Measurements from ENCODE around the gene ISG15.

Gene ISG15

DNA sequence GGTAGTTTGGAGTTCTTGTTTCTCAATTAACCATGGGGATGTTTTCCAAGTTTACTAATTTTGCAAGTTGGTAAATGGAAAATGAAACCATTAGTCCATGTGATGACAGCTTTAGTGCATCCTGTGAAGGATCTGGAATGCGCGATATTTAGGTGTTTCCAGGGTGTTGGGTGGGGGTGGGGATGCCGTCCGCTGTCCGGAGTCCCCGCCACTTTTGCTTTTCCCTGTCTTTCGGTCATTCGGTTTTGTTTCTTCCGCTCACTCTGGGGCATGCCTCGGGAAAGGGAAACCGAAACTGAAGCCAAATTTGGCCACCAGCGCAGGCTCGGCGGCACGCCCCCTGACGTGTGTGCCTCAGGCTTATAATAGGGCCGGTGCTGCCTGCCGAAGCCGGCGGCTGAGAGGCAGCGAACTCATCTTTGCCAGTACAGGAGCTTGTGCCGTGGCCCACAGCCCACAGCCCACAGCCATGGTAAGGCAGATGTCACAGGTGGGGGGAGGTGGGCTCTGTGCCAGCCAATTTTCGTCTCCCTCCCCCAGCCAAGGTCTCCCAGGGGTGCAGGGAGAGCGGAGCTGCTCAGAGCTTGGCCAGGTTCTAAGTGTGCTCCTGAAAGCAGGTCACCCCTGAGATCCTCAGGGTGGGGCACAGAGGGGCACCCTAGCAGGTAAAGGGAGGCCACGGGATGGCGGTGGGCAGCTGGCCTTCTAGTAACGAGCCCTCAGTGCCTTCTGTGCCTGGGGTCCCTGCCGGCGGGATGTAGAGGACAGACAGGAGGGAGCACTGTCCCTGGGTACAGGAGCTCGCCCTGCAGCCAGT lies at the start of gene ISG15:
ISG15 (plus strand) TSS at position 393 of the 817 bp plus-strand sequence; CDS start at position 470, 77 bp downstream.
- DNase-seq = peak; percentile 89

DNA sequence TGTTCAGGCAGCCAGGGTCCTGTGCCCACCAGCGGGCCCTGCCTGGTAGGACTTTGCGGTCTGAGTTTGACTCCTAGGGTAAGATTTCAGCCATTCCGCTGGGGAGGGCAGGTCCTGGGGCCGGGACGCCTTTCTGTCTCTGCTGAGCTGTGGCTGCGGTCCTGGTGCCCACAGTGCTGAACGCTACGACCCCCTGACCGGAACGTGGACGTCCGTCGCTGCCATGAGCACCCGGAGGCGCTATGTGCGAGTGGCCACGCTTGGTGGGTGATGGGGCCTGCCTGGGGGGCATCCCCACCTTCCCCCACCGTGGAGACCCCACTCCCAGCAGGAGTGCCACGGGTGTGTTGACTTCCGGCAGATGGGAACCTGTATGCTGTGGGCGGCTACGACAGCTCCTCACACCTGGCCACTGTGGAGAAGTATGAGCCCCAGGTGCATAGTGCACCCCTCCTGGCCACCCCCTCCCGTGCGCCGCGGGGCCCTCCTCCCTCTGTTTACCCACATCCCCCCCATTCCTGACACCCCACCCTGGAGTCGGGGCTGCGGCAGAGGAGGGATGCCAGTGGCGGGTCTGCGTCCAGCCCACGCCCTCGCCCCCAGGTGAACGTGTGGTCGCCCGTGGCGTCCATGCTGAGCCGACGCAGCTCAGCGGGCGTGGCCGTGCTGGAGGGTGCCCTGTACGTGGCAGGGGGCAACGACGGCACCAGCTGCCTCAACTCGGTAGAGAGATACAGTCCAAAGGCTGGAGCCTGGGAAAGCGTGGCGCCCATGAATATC lies 49.4 kb upstream of the ISG15 start:
- no peak for DNase-seq

- DNase-seq = no peak
Measured at GRCh38 chr1:964691-965525, 48.4 kb upstream of the ISG15 start.

DNA sequence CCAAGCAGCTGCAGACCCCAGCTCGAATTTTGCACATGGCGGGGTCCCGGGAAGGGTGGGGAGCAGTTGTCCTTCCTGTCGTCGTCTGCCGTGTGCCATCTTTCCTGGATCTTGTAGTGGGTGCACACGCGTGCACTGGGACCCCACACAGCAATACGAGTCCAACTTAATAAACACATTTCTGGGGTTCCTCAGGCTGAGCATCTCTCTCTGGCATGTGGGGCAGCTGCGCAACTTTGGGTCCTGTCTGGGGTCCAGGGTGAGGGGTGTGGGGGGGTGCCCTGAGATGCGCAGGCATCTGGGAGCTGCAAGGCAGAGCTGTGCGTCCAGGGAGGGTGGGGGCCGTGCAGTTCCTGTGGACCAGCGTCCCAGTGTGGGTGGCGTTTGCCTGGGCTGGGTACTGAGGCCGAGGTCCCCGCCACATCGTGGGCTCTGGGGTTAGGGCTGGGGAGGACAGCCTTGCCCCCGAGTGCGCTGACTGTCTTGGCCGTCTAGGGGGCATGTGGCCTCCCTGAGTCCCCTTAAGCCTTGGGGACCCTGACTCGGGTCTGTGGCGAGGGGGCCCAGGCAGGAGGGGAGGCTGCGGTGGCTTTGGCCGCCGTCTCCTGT lies 47.7 kb upstream of the ISG15 start:
- no peak for DNase-seq

DNA sequence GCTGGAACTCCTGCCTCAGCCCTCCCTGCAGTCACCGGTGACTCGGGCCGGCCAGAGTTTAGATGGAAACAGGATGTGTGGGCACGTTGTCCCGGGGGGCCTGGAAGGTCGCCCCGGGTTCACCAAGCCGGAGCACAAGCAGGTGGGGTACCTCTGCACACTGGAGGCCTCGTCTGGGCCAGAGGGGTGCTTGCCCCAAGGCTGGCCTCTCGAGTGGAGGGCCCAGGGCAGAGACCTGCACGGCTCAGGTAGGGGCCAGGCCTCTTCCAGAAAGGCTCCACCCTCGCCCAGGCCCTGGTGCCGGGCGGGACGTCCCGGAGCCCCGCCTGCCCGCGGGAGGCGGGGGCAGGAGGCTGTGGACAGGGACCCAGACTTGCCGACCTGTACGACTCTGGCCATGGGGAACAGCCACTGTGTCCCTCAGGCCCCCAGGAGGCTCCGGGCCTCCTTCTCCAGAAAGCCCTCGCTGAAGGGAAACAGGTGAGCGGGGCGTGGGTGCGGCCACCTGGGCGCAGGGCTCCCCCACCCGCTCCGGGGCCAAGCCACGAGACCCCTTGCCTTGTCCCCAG lies 47.1 kb upstream of the ISG15 start, which contains the start of gene PLEKHN1:
PLEKHN1 (plus strand) TSS at position 348 of the 569 bp plus-strand sequence; CDS start at position 398, 50 bp downstream.
- peak; percentile 73 for DNase-seq

DNA sequence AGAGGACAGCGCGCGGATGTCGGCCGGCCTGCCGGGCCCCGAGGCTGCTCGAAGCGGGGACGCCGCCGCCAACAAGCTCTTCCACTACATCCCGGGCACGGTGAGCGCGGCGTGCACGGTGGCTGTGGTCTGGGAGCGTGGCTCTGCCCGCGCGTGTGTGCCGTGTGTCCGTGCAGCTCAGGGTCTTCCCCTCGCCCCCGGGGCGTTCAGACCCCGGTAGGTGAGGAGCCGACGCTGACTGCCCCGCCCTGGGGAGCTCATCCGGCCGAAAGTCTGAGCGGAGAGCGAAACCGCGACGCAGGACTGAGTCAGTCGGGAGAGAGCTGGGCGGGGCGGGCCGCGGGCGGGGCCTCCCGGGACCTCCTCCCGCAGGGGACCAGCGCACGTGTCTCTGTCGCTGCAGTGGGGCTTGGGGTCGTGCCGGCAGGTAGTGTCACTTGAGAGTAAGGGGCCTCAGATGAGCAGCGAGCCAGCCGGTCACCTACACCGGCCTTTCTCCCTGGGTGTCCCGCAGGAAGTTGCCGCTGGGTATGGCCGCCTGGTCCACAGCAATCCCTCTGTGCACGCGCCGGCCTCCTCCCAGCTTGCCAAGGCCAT lies 46.5 kb upstream of the ISG15 start:
- peak; percentile 89 for DNase-seq

DNA sequence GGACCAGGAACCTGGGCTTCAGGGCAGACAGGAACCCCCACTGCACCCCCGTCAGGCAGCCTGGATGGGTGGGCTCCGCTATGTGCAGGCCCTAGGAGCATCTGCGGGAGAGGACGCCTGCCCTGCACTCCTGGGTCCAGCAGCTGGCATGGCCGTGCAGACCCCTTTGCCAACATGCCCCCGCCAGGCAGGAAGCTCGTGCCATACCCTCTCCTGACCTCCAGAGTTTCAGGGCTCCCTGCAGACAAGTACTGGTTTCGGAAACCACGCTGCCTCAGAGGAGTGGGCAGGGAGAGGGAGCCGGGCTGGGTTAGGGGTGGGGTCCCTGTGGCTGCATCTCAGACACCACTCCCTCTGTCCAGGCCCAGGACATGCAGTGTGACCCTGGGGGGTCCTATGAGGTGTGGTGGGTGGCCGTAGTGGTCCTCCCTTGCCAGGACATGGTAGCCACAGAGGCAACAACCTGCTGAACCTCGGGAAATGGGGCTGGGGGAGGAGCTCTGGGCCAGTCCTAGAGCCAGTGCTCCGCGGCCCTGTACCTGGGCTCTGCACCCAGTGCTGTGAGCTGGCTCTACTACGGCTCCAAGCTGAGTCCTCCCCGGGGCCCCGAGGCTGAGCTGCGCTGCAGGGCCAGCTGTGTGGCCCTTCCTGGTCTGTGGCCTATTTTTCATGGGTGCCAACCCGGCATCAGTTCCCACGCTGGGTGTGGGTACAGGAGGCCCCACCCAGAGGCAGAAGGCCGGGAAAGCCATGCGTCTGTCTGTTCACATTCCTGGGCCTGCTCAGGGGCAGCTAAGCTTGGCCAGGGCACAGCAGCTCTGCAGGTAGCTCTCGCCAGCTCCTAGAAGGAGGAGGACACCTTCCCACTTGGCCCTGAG lies 45.6 kb upstream of the ISG15 start:
- no peak for DNase-seq

DNA sequence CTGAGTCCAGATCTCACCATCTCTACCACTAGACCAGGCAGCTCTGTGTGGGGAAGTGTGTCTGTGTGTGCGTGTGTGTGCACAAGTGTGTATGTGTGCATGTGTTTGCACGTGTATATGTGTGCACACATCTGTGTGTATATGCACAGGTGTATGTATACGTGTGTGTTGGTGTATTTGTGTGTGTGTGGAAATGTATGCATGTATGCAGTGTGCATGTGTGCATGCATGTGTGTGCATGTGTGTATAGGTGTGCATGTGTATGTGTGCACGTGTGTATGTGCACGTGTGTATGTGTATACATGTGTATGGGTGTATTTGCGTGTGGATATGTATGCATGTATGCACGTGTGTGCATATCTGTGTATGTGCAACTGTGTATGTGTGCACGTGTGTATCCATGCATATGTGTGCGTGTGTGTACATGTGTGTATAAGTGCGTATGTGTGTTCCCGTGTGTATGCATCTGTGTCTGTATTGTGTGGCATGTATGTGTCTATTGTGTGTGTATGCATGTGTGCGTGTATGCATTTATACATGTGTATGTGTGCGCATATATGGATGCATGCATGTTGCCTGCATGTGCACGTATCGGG lies 43.9 kb upstream of the ISG15 start:
- no peak for DNase-seq

- DNase-seq = no peak
Measured at GRCh38 chr1:970242-970972, 42.9 kb upstream of the ISG15 start.

GRCh38 chr1:970973-971730 lies 42.1 kb upstream of the ISG15 start:
- no peak for DNase-seq

GRCh38 chr1:971751-972506 lies 41.4 kb upstream of the ISG15 start:
- DNase-seq = no peak

GRCh38 chr1:972726-973458 lies 40.4 kb upstream of the ISG15 start:
- DNase-seq = no peak

- DNase-seq = no peak
Measured at GRCh38 chr1:973459-974292, 39.6 kb upstream of the ISG15 start.

DNA sequence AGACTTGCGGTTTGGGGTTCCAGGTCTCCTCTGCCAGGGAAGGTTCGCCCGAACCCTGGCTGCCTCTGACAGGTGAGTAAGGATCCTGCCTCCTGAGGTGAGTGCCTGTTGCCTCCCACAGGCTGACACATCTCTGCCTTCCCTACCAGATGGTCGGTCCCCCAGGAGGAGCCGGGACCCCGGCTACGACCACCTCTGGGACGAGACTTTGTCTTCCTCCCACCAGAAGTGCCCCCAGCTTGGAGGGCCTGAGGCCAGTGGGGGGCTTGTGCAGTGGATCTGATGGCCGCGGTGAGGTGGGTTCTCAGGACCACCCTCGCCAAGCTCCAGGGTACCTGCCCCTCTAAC lies 39.0 kb upstream of the ISG15 start:
- DNase-seq = no peak

GRCh38 chr1:974687-975328 lies 38.5 kb upstream of the ISG15 start:
- no peak for DNase-seq

- no peak for DNase-seq
Measured at GRCh38 chr1:975365-975764, 37.9 kb upstream of the ISG15 start.

Data from activated CD8-positive, alpha-beta memory T cell treated with anti-CD3 and anti-CD28 coated beads, Interleukin-2, amount 50 U/mL, for 48 hours (primary cell).